Measurements from ENCODE around the gene CLEC2D.
A peak's percentile ranks its signal among the peaks of the same experiment; 100 is the strongest.
"Not testable (repeated sequence)": the region's sequence is repeated elsewhere in the genome, so short reads cannot be mapped to it uniquely, and the experiment has no call there.

Gene CLEC2D, protein sequence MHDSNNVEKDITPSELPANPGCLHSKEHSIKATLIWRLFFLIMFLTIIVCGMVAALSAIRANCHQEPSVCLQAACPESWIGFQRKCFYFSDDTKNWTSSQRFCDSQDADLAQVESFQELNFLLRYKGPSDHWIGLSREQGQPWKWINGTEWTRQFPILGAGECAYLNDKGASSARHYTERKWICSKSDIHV

DNA sequence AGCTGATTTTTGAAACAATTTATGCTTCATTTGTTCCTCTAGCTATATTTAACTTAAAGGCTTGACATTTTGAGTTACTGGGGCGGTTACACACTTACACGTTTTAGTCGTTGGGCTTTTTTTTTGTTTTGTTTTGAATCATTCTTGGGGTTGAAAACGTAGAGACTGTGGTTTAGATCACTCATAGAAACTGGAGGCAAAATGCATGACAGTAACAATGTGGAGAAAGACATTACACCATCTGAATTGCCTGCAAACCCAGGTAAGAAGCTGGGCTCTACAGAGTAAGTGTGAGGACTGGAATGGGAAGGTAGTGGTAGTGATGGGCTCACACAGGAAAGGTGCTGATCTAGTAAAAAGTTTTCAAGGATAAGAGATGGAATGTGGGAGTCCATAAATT lies at the start of gene CLEC2D:
Gene CLEC2D, plus strand, starts transcription at position 180 of the 400 bp plus-strand sequence. Its CDS starts 22 bp downstream, at position 202.
- DNase-seq (ENCODE audit: low spot score) (no peak), FAIRE-seq (no peak)

DNA sequence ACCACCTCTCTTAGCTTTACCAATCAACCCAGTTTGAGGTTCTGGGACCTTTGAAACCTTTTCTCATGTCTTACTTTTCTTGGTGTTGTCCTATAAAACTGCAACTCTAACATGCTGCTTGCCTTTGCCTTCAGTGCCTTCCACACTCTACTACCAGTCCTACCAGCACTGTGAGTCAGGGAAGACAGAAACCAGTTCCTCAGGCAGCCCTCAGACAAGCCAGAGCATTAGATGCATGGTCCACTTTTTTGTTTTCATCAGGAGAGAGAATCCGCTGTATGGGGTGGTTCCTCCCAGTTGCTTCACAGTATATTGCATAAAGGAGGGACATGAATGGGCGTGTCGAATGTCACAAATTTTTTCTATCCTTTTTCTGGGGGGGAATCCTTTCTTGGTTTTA lies 44.5 kb upstream of the CLEC2D start:
- no peak for DNase-seq (ENCODE audit: low spot score)
- FAIRE-seq: no peak

DNA sequence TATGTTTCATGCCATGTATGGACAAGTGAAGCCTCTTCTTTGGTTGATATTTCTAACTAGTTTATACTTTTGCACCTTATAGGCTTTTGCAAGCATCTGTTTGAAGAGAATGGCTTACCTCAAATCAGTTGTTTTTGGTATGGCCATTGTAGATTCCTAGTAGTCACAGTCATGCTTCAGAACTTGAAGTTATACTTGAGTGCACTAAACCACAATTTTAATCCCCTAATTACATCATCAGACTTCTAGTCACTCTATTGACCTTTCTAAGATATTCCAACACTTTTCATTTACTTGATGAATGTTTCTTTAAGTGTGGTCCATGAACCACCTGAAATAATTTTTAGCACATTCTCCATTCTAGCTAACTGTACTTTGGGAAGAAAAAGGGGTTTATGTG lies 43.2 kb upstream of the CLEC2D start:
- FAIRE-seq (no peak), DNase-seq (ENCODE audit: low spot score) (no peak)

DNA sequence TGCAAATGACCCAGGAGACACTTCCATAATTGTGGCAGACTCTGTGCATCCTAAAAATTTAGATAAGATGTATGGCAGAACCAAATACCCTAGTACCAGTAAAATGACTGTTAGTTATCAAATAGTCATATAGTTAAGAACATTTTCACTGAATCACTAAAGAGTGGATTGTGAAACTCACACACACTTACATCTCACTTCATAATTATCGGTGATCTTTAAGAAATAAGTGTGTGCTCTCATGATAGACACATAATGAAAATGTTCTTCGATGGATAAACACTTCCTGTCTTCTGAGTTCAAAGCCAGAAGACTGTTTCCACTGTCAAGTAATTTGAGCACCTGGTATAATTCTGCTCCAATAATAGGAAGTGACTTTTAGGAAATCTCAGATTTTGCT lies 42.7 kb upstream of the CLEC2D start:
- DNase-seq (ENCODE audit: low spot score) (no peak), FAIRE-seq (no peak)

DNA sequence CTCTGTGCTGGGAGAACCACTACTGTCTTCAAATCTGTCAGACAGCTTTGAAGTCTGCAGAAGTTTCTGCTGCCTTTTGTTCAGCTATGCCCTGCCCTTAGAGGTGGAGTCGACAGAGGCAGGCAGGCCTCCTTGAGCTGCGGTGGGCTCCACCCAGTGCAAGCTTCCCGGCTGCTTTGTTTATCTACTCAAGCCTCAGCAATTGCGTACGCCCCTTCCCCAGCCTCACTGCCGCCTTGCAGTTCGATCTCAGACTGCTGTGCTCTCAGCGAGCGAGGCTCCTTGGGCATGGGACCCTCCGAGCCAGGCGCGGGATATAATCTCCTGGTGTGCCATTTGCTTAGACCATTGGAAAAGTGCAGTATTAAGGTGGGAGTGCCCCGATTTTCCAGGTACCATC lies 36.7 kb upstream of the CLEC2D start:
- DNase-seq (ENCODE audit: low spot score) (no peak), FAIRE-seq (no peak)

DNA sequence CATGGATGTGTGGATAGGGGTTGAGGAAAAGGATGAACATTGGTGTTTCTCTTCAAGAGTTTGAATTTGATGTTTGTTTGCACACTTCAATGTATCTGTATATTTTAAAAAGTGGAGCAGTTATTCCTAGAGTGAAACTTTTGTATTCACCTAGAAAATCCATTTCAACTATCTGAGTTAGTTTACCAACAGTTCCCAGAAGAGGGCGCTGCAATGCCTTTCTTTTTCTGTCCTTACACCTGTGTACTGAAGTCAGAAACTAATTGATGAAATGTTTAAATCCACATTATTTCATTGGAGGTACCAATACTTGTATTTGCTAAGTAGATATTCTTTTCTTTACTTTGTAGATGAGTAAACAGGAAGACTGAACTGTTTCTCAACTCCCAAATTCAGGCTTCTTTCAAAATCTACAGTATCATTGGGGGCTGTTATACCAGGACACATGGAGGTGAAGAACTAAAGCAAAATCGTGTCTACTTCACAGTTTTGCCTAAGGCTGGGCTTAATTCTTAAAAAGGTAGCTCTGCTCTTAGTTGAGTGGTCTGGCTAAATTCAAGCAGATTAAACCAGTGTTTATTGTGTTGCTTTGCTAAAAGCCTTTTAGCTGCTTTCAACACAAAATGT lies 35.2 kb upstream of the CLEC2D start:
- FAIRE-seq (no peak), DNase-seq (ENCODE audit: low spot score) (no peak)

DNA sequence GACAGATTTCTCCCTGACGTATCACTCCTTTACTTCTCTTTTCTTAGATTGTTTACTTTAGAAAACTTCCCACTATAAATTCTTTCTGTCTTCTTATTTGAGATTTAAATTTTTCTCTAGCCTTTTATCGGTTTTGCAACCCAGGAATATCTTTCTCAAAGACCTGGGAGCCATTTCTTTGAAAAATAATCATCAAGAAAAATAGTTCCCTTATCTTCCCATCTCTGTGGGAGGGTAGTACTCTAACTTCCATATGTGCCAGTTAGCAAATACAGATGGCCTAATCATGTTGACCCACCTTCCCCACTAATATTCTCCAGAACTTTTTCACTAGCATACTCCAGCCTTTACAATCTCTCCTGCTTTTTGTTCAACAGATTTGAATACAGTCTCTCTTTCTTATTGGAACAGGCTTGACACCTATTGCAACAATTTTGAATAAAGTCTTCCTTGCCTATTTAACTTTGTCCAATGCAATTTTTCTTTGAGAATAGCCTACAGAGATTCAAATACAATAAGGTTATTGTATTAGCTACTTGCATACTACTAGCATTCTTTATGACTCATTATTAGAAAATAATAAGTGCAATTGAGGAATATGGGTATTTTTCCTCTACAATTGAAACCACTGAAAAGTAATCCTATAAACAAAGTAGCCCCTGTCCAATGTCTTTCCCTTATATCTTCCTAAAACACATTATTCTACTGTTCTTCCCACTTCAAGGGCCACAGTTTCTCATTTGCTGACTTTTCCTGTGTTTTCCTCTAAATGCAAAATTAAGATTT lies 34.4 kb upstream of the CLEC2D start:
- FAIRE-seq (no peak), DNase-seq (ENCODE audit: low spot score) (no peak)

DNA sequence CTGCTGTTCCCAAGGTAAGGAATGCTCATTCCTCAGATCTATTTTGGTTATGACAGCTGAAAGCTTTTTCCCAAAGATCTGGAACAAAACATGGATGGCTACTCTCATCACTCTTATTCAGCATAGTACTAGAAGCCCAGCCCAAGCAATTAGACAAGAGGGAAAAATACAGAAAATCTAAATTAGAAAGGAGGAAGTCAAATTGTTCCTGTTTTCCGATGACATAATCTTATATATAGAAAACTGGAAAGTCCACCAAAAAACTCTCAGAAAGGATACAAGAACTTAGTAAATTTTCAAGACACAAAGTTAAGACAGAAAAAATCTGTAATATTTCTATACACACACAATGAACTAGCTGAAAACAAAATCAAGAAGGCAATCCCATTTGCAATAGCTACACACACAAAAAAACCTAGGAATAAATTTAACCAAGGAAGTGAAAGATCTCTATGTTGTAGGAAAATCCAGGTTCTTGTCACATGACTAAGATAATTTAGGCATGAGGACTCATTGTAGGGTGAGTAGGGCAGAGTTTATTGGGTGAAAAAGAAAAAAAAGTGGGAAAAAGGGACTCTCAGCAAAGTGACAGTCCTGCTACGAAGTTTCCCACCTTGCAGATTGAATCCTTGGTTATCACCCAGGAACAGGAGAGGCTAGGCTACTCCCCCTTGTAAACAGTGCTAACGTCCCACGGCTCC lies 33.2 kb upstream of the CLEC2D start:
- no peak for FAIRE-seq

DNA sequence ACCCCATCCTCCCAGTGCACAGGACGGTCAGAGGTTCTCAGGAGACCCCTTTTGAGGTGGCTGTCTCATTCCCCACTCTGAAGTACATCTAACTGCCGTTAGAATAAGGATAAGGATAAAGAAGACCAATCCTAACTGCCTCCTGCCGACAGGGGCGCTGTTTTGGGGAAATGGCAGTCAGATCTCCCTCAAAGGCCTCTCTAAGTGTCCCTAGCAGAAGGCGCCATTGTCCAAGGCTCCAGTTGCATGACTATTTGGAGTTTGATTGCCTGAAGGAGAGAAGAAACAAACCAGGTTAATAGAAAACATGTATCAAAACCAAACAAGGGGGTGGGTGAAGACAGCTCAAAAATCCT lies 32.7 kb upstream of the CLEC2D start:
- FAIRE-seq (no peak), DNase-seq (ENCODE audit: low spot score) (no peak)

More for the DNA sequence above, 33.2 kb upstream of the CLEC2D start:
- DNase-seq (ENCODE audit: low spot score): no peak

DNA sequence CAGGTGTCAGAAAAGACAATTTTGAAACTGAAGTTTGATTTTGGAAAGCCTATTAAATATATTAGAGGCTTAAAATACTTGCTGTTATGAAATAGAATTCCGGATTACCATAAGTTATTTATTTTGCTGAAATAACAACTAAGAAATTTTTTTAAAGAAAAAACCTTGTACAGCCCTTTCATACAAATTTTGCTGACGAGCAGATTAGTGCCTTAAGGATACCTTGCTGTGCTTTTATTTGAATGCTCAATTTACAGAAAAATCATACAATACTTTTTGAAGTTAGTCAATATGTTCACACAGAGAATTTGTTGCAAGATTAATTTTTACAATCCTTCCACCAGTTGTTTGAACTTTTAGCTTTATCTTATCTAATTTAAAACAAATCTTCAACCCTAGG lies 29.5 kb upstream of the CLEC2D start:
- FAIRE-seq (no peak), DNase-seq (ENCODE audit: low spot score) (no peak)

DNA sequence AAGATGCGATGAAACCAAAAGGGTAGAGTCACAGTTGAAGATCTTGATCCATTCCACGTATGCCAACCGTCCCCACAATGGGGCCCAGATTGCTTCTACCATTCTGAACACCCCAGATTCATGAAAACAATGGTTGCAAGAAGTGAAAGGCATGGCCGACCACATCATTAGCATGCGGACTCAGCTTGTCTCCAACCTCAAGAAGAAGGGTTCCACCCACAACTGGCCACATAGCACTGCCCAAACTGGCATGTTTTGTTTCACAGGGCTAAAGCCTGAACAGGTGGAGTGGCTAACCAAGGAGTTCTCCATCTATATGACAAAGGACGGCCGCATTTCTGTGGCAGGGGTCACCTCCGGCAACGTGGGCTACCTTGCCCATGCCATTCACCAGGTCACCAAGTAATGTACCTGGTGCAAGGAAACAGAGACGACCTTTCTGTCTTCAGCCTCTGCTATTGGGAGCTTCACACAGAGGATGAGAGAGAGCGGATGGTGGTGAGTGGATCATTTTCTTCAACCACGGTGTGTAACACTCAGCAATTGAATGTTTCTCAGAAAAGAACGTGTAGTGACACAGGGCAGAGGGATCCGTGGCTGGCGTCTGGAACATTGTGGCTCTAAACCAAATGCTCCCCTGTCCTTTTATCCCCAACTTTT lies 26.8 kb upstream of the CLEC2D start:
- DNase-seq (ENCODE audit: low spot score): no peak
- peak; percentile 50 for FAIRE-seq

DNA sequence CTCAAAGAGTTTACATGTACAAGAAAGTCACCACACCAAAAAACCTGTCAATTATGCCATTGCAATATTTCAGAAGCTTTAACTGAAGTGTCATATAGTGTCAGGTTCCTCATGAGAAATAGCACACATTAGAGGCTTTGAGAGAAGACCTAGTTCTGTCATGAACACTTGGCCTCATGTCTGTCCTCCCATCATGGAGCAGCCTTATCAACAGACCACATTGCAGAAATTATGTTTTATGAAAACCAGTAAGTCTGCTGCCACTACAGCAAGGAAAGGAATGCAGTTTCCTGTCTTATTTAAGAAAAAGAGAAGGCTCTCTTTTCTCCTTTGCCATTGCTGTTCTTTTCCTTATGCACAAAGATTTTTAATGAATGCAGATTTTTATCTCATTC lies 26.2 kb upstream of the CLEC2D start:
- FAIRE-seq: no peak
- no peak for DNase-seq (ENCODE audit: low spot score)

DNA sequence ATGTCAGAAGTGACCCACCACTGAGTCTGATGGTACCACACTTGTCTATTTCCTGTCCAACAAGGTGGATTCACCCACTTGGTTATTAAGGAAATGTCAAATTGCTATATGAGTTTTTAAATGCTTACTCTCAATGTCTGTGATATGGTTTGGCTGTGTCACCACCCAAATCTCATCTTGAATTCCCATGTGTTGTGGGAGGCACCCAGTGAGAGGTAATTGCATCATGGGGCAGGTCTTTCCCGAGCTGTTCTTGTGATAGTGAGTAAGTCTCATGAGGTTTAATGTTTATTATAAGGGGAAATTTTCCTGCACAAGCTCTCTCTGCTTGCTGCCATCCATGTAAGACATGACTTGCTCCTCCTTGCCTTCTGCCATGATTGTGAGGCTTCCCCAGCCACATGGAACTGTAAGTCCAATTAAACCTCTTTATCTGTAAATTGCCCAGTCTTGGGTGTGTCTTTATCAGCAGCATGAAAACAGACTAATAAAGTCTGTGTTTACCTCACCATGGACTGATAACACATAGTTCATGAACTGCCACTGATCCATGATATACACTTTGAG lies 24.4 kb upstream of the CLEC2D start:
- not testable (repeated sequence) for FAIRE-seq; DNase-seq (ENCODE audit: low spot score)

DNA sequence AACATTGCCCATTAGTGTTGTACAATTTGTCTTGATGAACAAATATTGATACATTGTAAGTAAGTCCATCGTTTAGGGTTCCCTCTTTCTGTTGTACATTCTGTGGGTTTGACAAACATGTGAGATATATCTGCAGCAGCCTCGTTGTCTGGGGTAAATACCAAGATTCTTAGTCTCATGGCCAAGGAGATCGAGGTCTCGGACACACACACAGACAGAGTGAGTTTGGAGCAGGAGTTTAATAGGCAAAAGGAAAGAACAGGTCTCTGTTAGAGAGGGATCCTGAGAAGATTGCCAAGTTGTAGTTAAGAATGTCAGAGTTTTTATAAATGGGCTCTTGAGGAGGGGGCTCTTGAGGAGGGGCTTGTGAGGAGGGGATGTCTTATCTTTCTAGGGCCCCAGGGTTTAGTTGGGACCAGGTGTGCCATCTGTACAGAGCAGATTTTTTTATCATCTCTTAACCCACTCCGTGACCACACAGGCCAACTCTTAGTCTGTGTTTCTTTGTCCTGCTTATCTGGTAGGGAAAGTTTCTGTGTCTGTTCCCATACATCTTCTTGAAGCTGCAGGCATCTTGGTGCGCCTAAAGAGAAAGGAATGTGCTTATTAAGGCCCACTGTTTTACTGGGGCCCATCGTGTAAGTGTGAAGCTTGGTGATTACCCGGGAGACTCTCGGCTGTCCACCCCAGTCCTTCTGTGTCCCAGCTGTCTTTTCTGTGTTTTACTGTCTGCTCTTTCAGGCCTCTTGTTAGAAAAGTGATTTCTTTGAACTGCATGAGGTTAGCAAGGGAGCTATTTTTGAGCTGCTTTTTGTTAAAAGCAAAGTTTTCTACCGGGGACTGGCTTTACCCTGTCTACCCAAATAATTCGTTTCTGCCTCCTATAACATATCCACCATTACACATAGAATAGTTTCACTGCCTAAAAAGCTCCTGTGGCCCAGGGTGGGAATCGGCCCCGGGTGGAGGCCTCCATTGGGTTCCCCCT lies 22.4 kb upstream of the CLEC2D start:
- no peak for DNase-seq (ENCODE audit: low spot score)
- FAIRE-seq: no peak

DNA sequence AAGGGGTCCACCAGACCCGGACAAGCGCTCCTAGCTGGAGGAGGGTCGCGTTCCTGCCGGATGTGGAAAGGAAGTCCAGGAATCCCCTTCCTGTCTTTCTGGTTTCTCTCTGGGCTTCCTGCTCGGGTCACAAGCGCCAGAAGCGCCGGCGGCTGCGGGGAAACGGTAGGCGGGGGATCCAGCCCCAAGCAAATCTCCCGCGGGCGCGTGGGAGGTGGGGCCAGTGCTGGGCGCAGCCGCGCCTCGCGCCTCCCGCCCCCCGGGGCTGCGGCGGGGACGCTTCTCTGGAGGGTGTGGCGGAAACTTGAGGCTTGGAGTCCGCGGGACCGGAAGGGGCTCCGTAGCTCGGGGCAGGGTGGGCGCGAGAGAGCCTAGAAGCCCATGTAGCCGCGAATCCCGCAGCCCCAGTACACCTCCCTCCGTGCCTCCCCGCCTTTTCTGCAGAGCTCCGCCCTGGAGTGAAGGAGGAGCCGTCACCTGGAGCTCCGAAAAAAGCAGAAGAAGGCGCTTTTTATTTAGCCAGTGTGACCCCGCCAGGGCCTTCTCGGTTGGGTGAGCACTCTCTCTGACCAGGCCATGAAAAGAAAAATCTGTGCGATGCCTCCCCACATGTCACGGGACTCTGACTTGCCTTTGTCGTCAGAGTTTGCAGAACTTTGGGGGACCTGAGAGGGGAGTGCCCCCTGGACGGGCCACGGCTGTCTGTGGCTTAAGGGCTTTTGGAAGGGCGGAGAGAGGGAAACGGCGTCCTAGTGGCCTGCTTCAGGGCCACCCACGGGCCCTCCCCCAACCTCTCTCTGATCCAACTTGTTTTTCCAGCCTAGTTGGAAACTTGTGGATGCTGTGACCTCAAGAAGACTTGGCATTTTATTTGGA lies 21.4 kb upstream of the CLEC2D start:
- DNase-seq (ENCODE audit: low spot score) (peak; percentile 93), FAIRE-seq (peak; percentile 58)

DNA sequence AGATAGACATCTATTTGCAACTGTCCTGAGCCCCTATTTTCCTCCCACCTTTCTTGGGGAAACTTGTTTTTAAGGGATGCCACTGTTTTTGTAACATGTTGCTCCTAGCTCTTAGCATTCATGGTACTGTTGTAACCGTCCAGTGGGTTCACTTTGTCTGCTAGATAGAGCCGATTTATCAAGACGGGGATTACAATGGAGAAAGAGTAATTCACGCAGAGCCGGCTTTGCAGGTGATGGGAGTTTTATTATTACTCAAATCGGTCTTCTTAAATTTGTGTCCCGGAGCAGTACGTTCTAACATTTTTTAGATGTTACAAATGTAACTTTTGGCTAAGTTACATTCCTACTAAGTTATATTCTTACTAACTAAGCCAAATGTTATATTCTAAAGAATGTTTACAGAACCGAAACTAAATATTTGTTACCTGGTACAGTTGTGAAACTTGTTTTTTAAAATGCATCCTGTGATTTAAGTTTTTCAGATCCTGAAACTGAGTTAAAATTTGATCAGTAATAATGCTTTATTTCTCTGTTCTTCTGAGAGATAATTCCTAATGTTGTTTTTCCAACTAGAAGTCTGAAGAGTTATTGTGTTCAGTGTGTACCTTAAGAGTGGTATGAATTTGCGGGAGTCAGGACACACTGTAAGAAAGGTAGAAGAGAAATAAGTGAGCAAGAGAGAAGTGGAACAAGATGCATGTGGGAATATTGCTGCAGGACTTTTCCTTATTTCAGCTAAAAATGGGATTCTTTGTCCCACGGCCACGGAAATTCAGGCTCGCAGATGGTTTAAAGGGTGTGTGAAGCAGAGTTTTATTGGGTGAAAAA lies 20.6 kb upstream of the CLEC2D start:
- no peak for FAIRE-seq
- DNase-seq (ENCODE audit: low spot score): no peak

DNA sequence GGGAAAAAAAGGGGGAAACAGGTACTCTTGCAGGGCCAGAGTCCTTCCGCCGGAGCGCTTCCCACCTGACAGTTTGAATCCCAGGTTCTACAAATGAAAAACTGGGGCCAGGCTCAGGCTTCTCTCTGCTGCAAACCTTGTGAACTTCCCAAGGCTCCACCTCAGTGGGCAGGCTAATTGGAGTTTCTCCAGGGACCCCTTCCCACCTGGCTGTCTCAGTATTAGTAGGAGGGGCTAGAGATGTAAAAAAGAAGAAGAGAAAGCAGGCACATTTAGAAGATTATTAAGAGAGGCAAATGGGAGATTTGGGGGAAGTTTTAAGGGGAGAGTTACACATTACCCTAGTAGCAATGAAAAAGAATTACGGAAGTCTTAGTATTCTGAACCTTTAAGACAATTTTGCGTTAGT lies 20.0 kb upstream of the CLEC2D start:
- no peak for FAIRE-seq
- DNase-seq (ENCODE audit: low spot score): no peak

DNA sequence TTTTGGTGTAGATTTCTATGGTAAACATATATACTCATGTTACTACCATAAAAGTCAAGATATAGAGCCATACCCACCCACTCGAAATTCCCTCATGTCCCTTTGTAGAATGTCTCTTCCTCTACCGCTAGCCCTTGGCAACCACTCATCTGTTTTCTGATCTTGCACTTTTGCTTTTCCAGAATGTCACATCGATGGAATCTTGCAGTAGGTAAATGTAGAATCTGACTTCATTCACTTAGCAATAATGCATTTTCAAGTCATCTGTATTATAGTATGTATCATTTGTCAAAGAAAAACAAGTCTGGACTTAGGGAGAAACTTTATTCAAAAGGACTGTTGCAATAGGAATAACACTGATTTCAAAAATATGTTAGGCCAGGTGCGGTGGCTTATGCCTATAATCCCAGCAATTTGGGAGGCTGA lies 19.3 kb upstream of the CLEC2D start:
- DNase-seq (ENCODE audit: low spot score) (no peak), FAIRE-seq (no peak)

Data from urothelium cell line (cell line).